HCT116 (cell line): ENCODE measurements around the gene CIRBP.

ENCODE experiments used
- CEBPB ChIP-seq: IDR thresholded peaks from 2 replicates; pipeline ENCODE4 v1.6.1; 2012; ENCODE audit warnings: low read depth
- EGR1 ChIP-seq: IDR thresholded peaks from 2 replicates; pipeline ENCODE4 v1.6.1; 2012; ENCODE audit warnings: low read depth
- EZH2 ChIP-seq: fragments of 200-600 bp; sonication (generic); IDR thresholded peaks from 2 replicates; pipeline ENCODE4 v1.6.1; 2017; ENCODE audit warnings: antibody characterized with exemption, mixed run types
- EZH2phosphoT487 ChIP-seq: fragments of 200-600 bp; IDR thresholded peaks from 2 replicates; pipeline ENCODE4 v1.6.1; 2018; ENCODE audit warnings: antibody characterized with exemption, borderline replicate concordance
- POLR2A ChIP-seq: IDR thresholded peaks from 2 replicates; pipeline ENCODE4 v1.7.0; 2011; ENCODE audit warnings: borderline replicate concordance; ENCODE audit not compliant: insufficient read depth, insufficient read length; ENCODE audit errors: extremely low read depth
- POLR2AphosphoS5 ChIP-seq: IDR thresholded peaks from 2 replicates; pipeline ENCODE4 v1.6.1; 2011; ENCODE audit warnings: mild to moderate bottlenecking, low read depth, low read length, moderate library complexity
- RAD21 ChIP-seq: IDR thresholded peaks from 2 replicates; pipeline ENCODE4 v1.6.1; 2012; ENCODE audit warnings: low read depth, mild to moderate bottlenecking
- SIN3A ChIP-seq: IDR thresholded peaks from 2 replicates; pipeline ENCODE4 v1.6.1; 2012; ENCODE audit warnings: low read depth
- SP1 ChIP-seq: IDR thresholded peaks from 2 replicates; pipeline ENCODE4 v1.6.1; 2012; ENCODE audit warnings: low read depth
- YY1 ChIP-seq: IDR thresholded peaks from 2 replicates; pipeline ENCODE4 v1.6.1; 2011; ENCODE audit warnings: low read length, low read depth, moderate library complexity, mild to moderate bottlenecking; ENCODE audit not compliant: insufficient replicate concordance; ENCODE audit errors: extremely low read depth
- TF ChIP-seq, protein P1 (sequence below), 3 experiments: fragments of 200-600 bp in 1 of 3; sonication (generic) in 1 of 3; IDR thresholded peaks in 2 of 3; conservative IDR thresholded peaks in 1 of 3; 2 replicates each; pipeline ENCODE4 v1.5.1; 2012 to 2017; ENCODE audit warnings: low read depth in 2 of 3, low read length in 2 of 3, antibody characterized with exemption in 1 of 3, borderline replicate concordance in 1 of 3, control low read depth in 1 of 3, mild to moderate bottlenecking in 1 of 3, mixed read lengths in 1 of 3, mixed run types in 1 of 3, moderate library complexity in 1 of 3; ENCODE audit not compliant: insufficient read depth in 1 of 3
- TF ChIP-seq, protein P2 (sequence below): IDR thresholded peaks from 2 replicates; pipeline ENCODE4 v1.6.1; 2012
- TF ChIP-seq, protein P3 (sequence below): IDR thresholded peaks from 2 replicates; pipeline ENCODE4 v1.6.1; 2012; ENCODE audit warnings: low read depth

DNA sequence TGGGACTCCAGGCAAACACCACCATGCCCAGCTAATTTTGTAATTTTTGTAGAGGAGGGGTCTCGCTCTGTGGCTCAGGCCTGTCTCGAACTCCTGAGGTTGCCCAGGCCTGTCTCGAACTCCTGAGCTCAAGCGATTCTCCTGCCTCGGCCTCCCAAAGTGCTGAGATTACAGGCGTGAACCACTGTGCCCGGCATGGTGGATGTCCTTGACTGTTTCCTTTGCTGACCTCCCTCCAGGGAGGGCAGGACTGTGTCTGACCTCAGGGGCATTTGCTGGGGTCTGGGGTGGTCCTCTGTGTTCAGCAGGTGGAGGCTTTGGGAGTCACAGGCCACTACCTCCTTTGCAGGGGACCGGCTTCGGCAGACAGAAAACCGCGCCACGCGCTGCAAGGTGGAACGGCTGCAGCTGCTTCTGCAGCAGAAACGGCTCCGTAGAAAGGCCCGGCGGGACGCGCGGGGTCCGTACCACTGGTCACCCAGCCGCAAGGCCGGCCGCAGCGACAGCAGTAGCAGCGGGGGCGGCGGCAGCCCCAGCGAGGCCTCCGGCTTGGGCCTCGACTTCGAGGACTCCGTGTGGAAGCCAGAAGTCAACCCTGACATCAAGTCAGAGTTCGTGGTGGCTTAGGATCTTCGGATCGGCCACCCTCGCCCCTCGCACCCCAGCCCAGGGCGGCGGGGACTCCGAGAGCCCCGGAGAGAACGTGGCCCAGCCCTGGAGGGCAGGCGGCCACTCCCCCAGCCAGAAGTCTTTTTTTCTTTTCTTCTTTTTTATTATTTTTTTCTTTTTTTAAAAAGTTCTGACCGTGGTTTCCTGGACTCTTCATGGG is 12.3 kb upstream of the CIRBP start:
- TF ChIP-seq, protein P1, sequence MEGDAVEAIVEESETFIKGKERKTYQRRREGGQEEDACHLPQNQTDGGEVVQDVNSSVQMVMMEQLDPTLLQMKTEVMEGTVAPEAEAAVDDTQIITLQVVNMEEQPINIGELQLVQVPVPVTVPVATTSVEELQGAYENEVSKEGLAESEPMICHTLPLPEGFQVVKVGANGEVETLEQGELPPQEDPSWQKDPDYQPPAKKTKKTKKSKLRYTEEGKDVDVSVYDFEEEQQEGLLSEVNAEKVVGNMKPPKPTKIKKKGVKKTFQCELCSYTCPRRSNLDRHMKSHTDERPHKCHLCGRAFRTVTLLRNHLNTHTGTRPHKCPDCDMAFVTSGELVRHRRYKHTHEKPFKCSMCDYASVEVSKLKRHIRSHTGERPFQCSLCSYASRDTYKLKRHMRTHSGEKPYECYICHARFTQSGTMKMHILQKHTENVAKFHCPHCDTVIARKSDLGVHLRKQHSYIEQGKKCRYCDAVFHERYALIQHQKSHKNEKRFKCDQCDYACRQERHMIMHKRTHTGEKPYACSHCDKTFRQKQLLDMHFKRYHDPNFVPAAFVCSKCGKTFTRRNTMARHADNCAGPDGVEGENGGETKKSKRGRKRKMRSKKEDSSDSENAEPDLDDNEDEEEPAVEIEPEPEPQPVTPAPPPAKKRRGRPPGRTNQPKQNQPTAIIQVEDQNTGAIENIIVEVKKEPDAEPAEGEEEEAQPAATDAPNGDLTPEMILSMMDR (IDR thresholded peaks at IDR 0.05 in 2 of 3, conservative IDR thresholded peaks at IDR 0.05 in 1 of 3; ENCODE audit: borderline replicate concordance in 1 of 3, insufficient read depth in 1 of 3, low read depth in 2 of 3, low read length in 2 of 3) = no peak
- no peak for TF ChIP-seq CEBPB
- TF ChIP-seq POLR2A = no peak
- TF ChIP-seq SIN3A = no peak
- no peak for TF ChIP-seq EGR1
- no peak; the same call in none of the 2 replicates for TF ChIP-seq POLR2AphosphoS5
- TF ChIP-seq, protein P2, sequence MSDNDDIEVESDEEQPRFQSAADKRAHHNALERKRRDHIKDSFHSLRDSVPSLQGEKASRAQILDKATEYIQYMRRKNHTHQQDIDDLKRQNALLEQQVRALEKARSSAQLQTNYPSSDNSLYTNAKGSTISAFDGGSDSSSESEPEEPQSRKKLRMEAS = no peak
- TF ChIP-seq RAD21 = no peak
- TF ChIP-seq EZH2 = no peak
- TF ChIP-seq YY1 = no peak
- no peak for TF ChIP-seq EZH2phosphoT487
- TF ChIP-seq SP1 = no peak
- TF ChIP-seq, protein P3, sequence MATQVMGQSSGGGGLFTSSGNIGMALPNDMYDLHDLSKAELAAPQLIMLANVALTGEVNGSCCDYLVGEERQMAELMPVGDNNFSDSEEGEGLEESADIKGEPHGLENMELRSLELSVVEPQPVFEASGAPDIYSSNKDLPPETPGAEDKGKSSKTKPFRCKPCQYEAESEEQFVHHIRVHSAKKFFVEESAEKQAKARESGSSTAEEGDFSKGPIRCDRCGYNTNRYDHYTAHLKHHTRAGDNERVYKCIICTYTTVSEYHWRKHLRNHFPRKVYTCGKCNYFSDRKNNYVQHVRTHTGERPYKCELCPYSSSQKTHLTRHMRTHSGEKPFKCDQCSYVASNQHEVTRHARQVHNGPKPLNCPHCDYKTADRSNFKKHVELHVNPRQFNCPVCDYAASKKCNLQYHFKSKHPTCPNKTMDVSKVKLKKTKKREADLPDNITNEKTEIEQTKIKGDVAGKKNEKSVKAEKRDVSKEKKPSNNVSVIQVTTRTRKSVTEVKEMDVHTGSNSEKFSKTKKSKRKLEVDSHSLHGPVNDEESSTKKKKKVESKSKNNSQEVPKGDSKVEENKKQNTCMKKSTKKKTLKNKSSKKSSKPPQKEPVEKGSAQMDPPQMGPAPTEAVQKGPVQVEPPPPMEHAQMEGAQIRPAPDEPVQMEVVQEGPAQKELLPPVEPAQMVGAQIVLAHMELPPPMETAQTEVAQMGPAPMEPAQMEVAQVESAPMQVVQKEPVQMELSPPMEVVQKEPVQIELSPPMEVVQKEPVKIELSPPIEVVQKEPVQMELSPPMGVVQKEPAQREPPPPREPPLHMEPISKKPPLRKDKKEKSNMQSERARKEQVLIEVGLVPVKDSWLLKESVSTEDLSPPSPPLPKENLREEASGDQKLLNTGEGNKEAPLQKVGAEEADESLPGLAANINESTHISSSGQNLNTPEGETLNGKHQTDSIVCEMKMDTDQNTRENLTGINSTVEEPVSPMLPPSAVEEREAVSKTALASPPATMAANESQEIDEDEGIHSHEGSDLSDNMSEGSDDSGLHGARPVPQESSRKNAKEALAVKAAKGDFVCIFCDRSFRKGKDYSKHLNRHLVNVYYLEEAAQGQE = no peak
